Upper lobe of left lung (tissue), 4 donors: Measurements from ENCODE around the gene ZNF678.

Experiments
- CTCF ChIP-seq, 6 experiments: fragments of 450-650 bp in 4 of 6; fragments of 200-600 bp in 2 of 6; sonication (generic) in 2 of 6; IDR thresholded peaks; one replicate each; pipeline ENCODE4 v1.5.1; 2016 to 2019; ENCODE audit warnings: antibody characterized with exemption in 6 of 6
- POLR2A ChIP-seq, 4 donors: fragments of 450-650 bp; IDR thresholded peaks; one replicate each; pipeline ENCODE4 v1.5.1; 2016 to 2017; ENCODE audit warnings: antibody characterized with exemption in 4 of 4, mild to moderate bottlenecking in 2 of 4
- POLR2AphosphoS5 ChIP-seq, 2 donors: sonication (generic); formaldehyde crosslinking; IDR thresholded peaks; one replicate each; pipeline ENCODE4 v1.5.1; 2017; ENCODE audit warnings: antibody characterized with exemption in 2 of 2

GRCh38 chr1:227544067-227545050 is 19.0 kb upstream of the ZNF678 start:
- no peak for TF ChIP-seq POLR2A (IDR thresholded peaks at IDR 0.05)
- TF ChIP-seq CTCF (IDR thresholded peaks at IDR 0.05), result no peak
- no peak for TF ChIP-seq POLR2AphosphoS5 (IDR thresholded peaks at IDR 0.05)
